ENCODE results near the gene TNFRSF1A. TPM values are rescaled to one million over a fixed set of nuclear protein-coding genes. Genes with fewer than 3 reads are reported as not detected.

Gene TNFRSF1A
- total RNA-seq, 2 donors from 2014 or later = 62.9 to 176 TPM

DNA sequence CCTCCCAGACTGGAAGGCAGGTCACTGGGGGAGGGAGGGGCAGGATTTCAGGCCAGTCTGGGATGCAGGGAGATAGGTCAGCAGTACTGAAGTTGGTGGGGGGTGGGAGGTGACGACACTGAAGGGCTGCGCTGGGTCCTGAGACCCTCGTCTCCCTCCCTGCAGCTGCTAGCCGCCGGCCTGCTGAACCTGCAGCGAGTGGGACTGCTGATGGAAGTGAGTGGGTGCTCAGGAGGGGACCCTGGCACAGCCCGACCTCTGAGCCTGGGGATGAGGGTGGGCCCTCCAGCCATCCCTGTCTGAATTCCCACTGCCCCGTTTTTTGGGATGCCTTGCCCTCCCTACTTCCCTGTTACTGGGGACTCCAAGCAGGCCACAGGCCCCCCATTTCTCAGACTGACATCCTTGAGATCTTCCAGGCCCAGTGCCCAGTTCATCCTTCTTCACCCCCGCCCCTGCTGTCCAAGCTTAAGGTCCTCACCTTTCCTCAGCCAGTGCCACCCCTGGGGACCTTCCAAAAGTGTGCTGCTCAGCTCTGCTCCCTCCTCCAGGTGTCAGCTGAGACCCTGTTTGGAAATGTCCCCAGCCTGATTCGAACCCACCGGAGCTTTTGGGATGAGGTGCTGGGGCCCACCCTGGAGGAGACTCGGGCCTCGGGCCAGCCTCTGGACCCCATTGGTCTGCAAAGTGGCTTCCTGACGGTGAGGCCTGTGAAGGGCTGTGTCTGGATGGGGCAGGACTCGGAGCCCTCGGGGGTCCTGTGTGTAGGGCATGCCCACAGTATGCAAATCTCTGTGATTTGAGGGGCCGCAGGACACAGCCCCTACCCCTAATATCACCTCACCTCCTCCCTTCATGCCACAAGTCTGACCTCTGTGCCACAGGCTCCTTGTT lies 25.9 kb downstream of the TNFRSF1A start:
- TF ChIP-seq CTCF (IDR thresholded peaks at IDR 0.05) = no peak
- no peak for DNase-seq (ENCODE audit: low spot score)

DNA sequence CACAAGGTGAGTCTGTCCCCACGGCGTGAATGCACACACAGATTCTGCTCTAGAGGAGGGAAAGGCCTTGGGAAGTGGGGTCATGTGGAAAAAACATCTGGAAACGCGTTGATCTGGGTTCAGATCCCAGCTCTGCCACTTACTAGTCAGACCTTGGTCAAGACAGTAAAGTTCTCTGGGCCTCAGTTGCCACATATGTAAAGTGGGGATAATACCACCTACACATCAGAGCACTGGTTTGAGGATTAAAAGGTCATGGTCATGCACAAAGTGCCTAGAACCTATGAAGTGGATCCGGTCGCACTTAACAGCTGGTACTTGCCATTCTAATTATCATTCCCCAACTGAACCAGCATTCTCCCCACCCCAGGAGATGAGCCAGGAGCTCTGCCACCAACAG lies 26.7 kb downstream of the TNFRSF1A start:
- no peak overlapping the region for H3K27ac ChIP-seq

More for the DNA sequence above, 25.9 kb downstream of the TNFRSF1A start:
- Histone ChIP-seq H3K36me3 (no peaks in the 10 kb centered on the region), H3K27ac (no peak overlapping the region), H3K27me3 (no peaks in the 10 kb centered on the region), H3K9me3 (no peaks in the 10 kb centered on the region), H3K4me1 (peaks cover 0 to 4% of the 10 kb centered on the region in 2 donors), H3K4me3 (no peak overlapping the region)

GRCh38 chr12:6314776-6315175 lies 27.1 kb downstream of the TNFRSF1A start:
- Histone ChIP-seq H3K4me3 (no peak overlapping the region), H3K27ac (no peak overlapping the region), H3K4me1 (peaks cover 0 to 13% of the 10 kb centered on the region in 2 donors), H3K9me3 (no peaks in the 10 kb centered on the region), H3K27me3 (no peaks in the 10 kb centered on the region), H3K36me3 (no peaks in the 10 kb centered on the region)
- no peak for TF ChIP-seq CTCF (IDR thresholded peaks at IDR 0.05)
- no peak for DNase-seq (ENCODE audit: low spot score)

More for the DNA sequence above, 26.7 kb downstream of the TNFRSF1A start:
- peaks cover 0 to 11% of the 10 kb centered on the region in 2 donors for H3K4me1 ChIP-seq
- no peak for TF ChIP-seq CTCF (IDR thresholded peaks at IDR 0.05)
- no peaks in the 10 kb centered on the region for H3K27me3 ChIP-seq
- no peak for DNase-seq (ENCODE audit: low spot score)
- H3K9me3 ChIP-seq = no peaks in the 10 kb centered on the region
- no peak overlapping the region for H3K4me3 ChIP-seq
- no peaks in the 10 kb centered on the region for H3K36me3 ChIP-seq

DNA sequence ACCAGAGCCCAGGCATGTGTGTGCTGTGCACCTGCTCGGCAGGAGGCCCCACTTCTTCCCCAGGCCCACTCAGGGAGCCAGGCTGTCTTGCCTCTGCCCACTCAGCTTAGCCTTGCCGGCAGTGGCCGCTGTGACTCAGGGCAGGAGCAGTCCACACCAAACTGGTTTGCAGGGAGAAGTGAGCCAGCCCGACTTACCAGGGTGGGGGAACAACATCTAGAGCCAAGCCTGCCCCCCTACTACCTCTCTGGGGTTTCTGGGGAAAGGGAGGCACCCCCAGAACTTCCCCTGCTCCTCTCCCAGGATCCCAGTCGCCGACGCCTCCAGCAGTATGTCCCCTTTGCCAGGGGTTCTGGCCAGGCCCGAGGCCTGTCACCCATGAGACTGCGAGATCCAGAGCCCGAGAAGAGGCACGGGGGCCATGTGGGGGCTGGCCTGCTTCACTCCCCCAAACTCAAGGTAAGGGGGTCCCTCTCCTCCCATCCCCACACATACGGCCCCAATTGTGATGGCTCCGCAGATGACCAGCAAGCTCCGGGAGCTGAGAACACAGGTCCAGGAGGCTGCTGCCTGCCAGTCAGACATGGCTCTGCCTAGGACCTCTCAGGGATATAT lies 28.4 kb downstream of the TNFRSF1A start:
- H3K4me1 ChIP-seq = peaks cover 0 to 13% of the 10 kb centered on the region in 2 donors
- no peak overlapping the region for H3K4me3 ChIP-seq
- H3K27me3 ChIP-seq = no peaks in the 10 kb centered on the region
- H3K9me3 ChIP-seq = no peaks in the 10 kb centered on the region
- H3K27ac ChIP-seq = no peak overlapping the region
- DNase-seq (ENCODE audit: low spot score) = no peak
- H3K36me3 ChIP-seq = no peaks in the 10 kb centered on the region
- TF ChIP-seq CTCF (IDR thresholded peaks at IDR 0.05) = no peak

- Histone ChIP-seq H3K36me3 (no peaks in the 10 kb centered on the region), H3K4me1 (peaks cover 0 to 10% of the 10 kb centered on the region in 2 donors), H3K9me3 (no peaks in the 10 kb centered on the region), H3K27me3 (no peaks in the 10 kb centered on the region), H3K27ac (no peak overlapping the region), H3K4me3 (no peak overlapping the region)
- DNase-seq (ENCODE audit: low spot score) = no peak
- TF ChIP-seq CTCF (IDR thresholded peaks at IDR 0.05) = no peak
Measured at GRCh38 chr12:6312529-6313325, 29.1 kb downstream of the TNFRSF1A start.
